Measurements from ENCODE around the gene ASIC4. TPM values are rescaled to one million over a fixed set of nuclear protein-coding genes. Genes with fewer than 3 reads are reported as not detected.
A peak's percentile ranks its signal among the peaks of the same experiment; 100 is the strongest.

The ASIC4 gene
- total and polyA plus RNA-seq, 2 donors from 2014 or later, result not detected

GRCh38 chr2:219524817-219525216 lies 10.5 kb downstream of the ASIC4 start:
- H3K36me3 ChIP-seq (ENCODE audit: control insufficient read depth in 2 of 3, insufficient read depth in 3 of 3, low read length in 3 of 3), result no peaks in the 10 kb centered on the region
- H3K27me3 ChIP-seq (ENCODE audit: control insufficient read depth, insufficient read depth, low read length), result peaks cover 6% of the 10 kb centered on the region
- no peak overlapping the region for H3K27ac ChIP-seq (ENCODE audit: low read depth in 2 of 2, low read length in 2 of 2)
- no peak overlapping the region for H3K9ac ChIP-seq (ENCODE audit: low read length in 3 of 3)
- no peak for DNase-seq
- no peak for TF ChIP-seq CTCF (IDR thresholded peaks at IDR 0.05; ENCODE audit: borderline replicate concordance, extremely low read depth, insufficient read depth)
- no peak overlapping the region for H3K4me3 ChIP-seq (ENCODE audit: low read length in 3 of 3)
- no peaks in the 10 kb centered on the region for H3K9me3 ChIP-seq (ENCODE audit: control insufficient read depth in 2 of 3, insufficient read depth in 1 of 3, low read length in 3 of 3)
- H3K4me1 ChIP-seq (ENCODE audit: control insufficient read depth in 2 of 3, insufficient read depth in 2 of 3, low read depth in 1 of 3, low read length in 3 of 3), result no peaks in the 10 kb centered on the region
- no peak for FAIRE-seq
- intact Hi-C loops (cut with DNase I), result loop anchor here (10.0 kb wide), 1 partner anchor 50 kb away; no protein-coding TSS in a partner anchor

GRCh38 chr2:219525533-219526232 lies 11.4 kb downstream of the ASIC4 start:
- Histone ChIP-seq H3K27me3 (ENCODE audit: control insufficient read depth, insufficient read depth, low read length) (peaks cover 6% of the 10 kb centered on the region), H3K9me3 (ENCODE audit: control insufficient read depth in 2 of 3, insufficient read depth in 1 of 3, low read length in 3 of 3) (no peaks in the 10 kb centered on the region), H3K36me3 (ENCODE audit: control insufficient read depth in 2 of 3, insufficient read depth in 3 of 3, low read length in 3 of 3) (no peaks in the 10 kb centered on the region), H3K9ac (ENCODE audit: low read length in 3 of 3) (no peak overlapping the region), H3K27ac (ENCODE audit: low read depth in 2 of 2, low read length in 2 of 2) (no peak overlapping the region), H3K4me1 (ENCODE audit: control insufficient read depth in 2 of 3, insufficient read depth in 2 of 3, low read depth in 1 of 3, low read length in 3 of 3) (no peaks in the 10 kb centered on the region), H3K4me3 (ENCODE audit: low read length in 3 of 3) (no peak overlapping the region)
- DNase-seq, result peak in 1 of 5 donors; percentile 61
- no peak for FAIRE-seq
- TF ChIP-seq CTCF (IDR thresholded peaks at IDR 0.05; ENCODE audit: borderline replicate concordance, extremely low read depth, insufficient read depth), result no peak
- intact Hi-C loops (cut with DNase I), result loop anchor here (10.0 kb wide), 1 partner anchor 51 kb away; no protein-coding TSS in a partner anchor

- FAIRE-seq (no peak), DNase-seq (peak in 1 of 5 donors; percentile 71)
- Histone ChIP-seq H3K4me3 (ENCODE audit: low read length in 3 of 3) (no peak overlapping the region), H3K27ac (ENCODE audit: low read depth in 2 of 2, low read length in 2 of 2) (no peak overlapping the region), H3K27me3 (ENCODE audit: control insufficient read depth, insufficient read depth, low read length) (peaks cover 6% of the 10 kb centered on the region), H3K9me3 (ENCODE audit: control insufficient read depth in 2 of 3, insufficient read depth in 1 of 3, low read length in 3 of 3) (no peaks in the 10 kb centered on the region), H3K4me1 (ENCODE audit: control insufficient read depth in 2 of 3, insufficient read depth in 2 of 3, low read depth in 1 of 3, low read length in 3 of 3) (no peaks in the 10 kb centered on the region), H3K36me3 (ENCODE audit: control insufficient read depth in 2 of 3, insufficient read depth in 3 of 3, low read length in 3 of 3) (no peaks in the 10 kb centered on the region), H3K9ac (ENCODE audit: low read length in 3 of 3) (no peak overlapping the region)
- TF ChIP-seq CTCF (IDR thresholded peaks at IDR 0.05; ENCODE audit: borderline replicate concordance, extremely low read depth, insufficient read depth), result no peak
- intact Hi-C loops (cut with DNase I), result loop anchor here (10.0 kb wide), 1 partner anchor 52 kb away; no protein-coding TSS in a partner anchor
Observed at GRCh38 chr2:219526320-219527075, 12.2 kb downstream of the ASIC4 start.
